K562 (cell line): ENCODE results near the gene TXNDC8. TPM values are rescaled to one million over a fixed set of nuclear protein-coding genes. Genes with fewer than 3 reads are reported as not detected.

Source experiments
- ARID1B ChIP-seq: fragments of 450-650 bp; IDR thresholded peaks from 2 replicates; pipeline ENCODE4 v1.6.1; 2016; ENCODE audit warnings: antibody characterized with exemption, mild to moderate bottlenecking, inconsistent platforms
- CBX2 ChIP-seq: fragments of 200-600 bp; sonication (generic); IDR thresholded peaks from one replicate; pipeline ENCODE4 v1.6.1; 2012; ENCODE audit warnings: mild to moderate bottlenecking, low read length, inconsistent platforms; ENCODE audit not compliant: insufficient read depth, poor library complexity, severe bottlenecking
- CHCHD3 ChIP-seq: fragments of 250-450 bp; sonication (Bioruptor Pico); IDR thresholded peaks from 2 replicates; pipeline ENCODE4 v2.1.2; 2022; ENCODE audit warnings: mild to moderate bottlenecking
- DPF2 ChIP-seq: fragments of 450-650 bp; IDR thresholded peaks from 2 replicates; pipeline ENCODE4 v1.6.1; 2016
- HDAC2 ChIP-seq: fragments of 450-650 bp; IDR thresholded peaks from 2 replicates; pipeline ENCODE4 v1.6.1; 2016; ENCODE audit warnings: mild to moderate bottlenecking
- HDAC6 ChIP-seq: IDR thresholded peaks from 2 replicates; pipeline ENCODE4 v1.6.1; 2012; ENCODE audit warnings: low read depth, mild to moderate bottlenecking, control low read depth, inconsistent platforms, low read length, moderate library complexity
- JUND ChIP-seq, 2 experiments: IDR thresholded peaks; 2 replicates in 1 of 2; 3 replicates in 1 of 2; pipeline ENCODE4 v1.6.1; 2011; ENCODE audit warnings: borderline replicate concordance in 2 of 2, low read depth in 2 of 2, low read length in 2 of 2, improper control_type of control experiment in 1 of 2, missing biosample characterization in 1 of 2, missing genetic modification characterization in 1 of 2, missing genetic modification reagents in 1 of 2
- L3MBTL2 ChIP-seq: fragments of 450-650 bp; IDR thresholded peaks from 2 replicates; pipeline ENCODE4 v1.6.1; 2016; ENCODE audit warnings: mild to moderate bottlenecking, moderate library complexity
- MAFG ChIP-seq: fragments of 450-650 bp; conservative IDR thresholded peaks from 2 replicates; pipeline ENCODE4 v1.6.1; 2016; ENCODE audit warnings: missing genetic modification characterization, missing compliant biosample characterization
- MCM3 ChIP-seq: fragments of 450-650 bp; IDR thresholded peaks from 2 replicates; pipeline ENCODE4 v1.6.1; 2016
- MYBL2 ChIP-seq, 2 experiments: fragments of 450-650 bp in 1 of 2; sonication (generic) in 1 of 2; formaldehyde crosslinking in 1 of 2; IDR thresholded peaks; 2 replicates each; pipeline versions ENCODE4 v1.6.1 to v1.8.1; 2017 to 2022; ENCODE audit warnings: borderline replicate concordance in 1 of 2, inconsistent platforms in 1 of 2, low read depth in 1 of 2, mild to moderate bottlenecking in 1 of 2, missing genetic modification reagents in 1 of 2, moderate library complexity in 1 of 2
- NCOR1 ChIP-seq: fragments of 450-650 bp; IDR thresholded peaks from 2 replicates; pipeline ENCODE4 v1.6.1; 2016; ENCODE audit warnings: mild to moderate bottlenecking, moderate library complexity
- NFYB ChIP-seq: IDR thresholded peaks from 2 replicates; pipeline ENCODE4 v1.6.1; 2011; ENCODE audit warnings: mild to moderate bottlenecking, moderate library complexity; ENCODE audit not compliant: insufficient read length; ENCODE audit errors: extremely low read depth
- RBBP5 ChIP-seq: fragments of 200-600 bp; sonication (generic); IDR thresholded peaks from 2 replicates; pipeline ENCODE4 v1.6.1; 2012; ENCODE audit warnings: borderline replicate concordance, mild to moderate bottlenecking, low read length, control low read depth, inconsistent platforms; ENCODE audit not compliant: insufficient read depth, poor library complexity, severe bottlenecking
- SNIP1 ChIP-seq: fragments of 450-650 bp; IDR thresholded peaks from 2 replicates; pipeline ENCODE4 v1.7.1; 2017; ENCODE audit warnings: low read depth, mild to moderate bottlenecking
- SP1 ChIP-seq: sonication (generic); formaldehyde crosslinking; IDR thresholded peaks from 2 replicates; pipeline ENCODE4 v1.8.1; 2022; ENCODE audit warnings: mild to moderate bottlenecking, missing genetic modification reagents
- STAT5B ChIP-seq: fragments of 250-450 bp; sonication (Bioruptor Pico); IDR thresholded peaks from 2 replicates; pipeline ENCODE4 v1.8.0; 2021; ENCODE audit warnings: mild to moderate bottlenecking, inconsistent platforms
- TRIM28 ChIP-seq: fragments of 450-650 bp; IDR thresholded peaks from 2 replicates; pipeline ENCODE4 v1.6.1; 2017
- ZFX ChIP-seq: sonication (generic); formaldehyde crosslinking; IDR thresholded peaks from 2 replicates; pipeline ENCODE4 v1.8.0; 2022; ENCODE audit warnings: mild to moderate bottlenecking, missing genetic modification reagents, moderate library complexity
- ZNF143 ChIP-seq: sonication (generic); formaldehyde crosslinking; IDR thresholded peaks from 2 replicates; pipeline ENCODE4 v1.9.0; 2022; ENCODE audit warnings: mild to moderate bottlenecking, missing genetic modification reagents
- ZNF197 ChIP-seq: fragments of 200-800 bp; sonication (Bioruptor generic); IDR thresholded peaks from 2 replicates; pipeline ENCODE4 v1.6.1; 2016; ENCODE audit warnings: low read depth, missing genetic modification characterization, missing compliant biosample characterization
- ZNF354B ChIP-seq: fragments of 250-450 bp; sonication (Bioruptor Pico); IDR thresholded peaks from 2 replicates; pipeline ENCODE4 v1.4.0; 2020
- ZNF408 ChIP-seq: fragments of 250-450 bp; sonication (Bioruptor Pico); IDR thresholded peaks from 2 replicates; pipeline ENCODE4 v1.4.0; 2020; ENCODE audit warnings: low read depth, mild to moderate bottlenecking, moderate library complexity
- ZNF785 ChIP-seq: fragments of 250-450 bp; sonication (Bioruptor Pico); IDR thresholded peaks from 2 replicates; pipeline ENCODE4 v1.4.0; 2020; ENCODE audit warnings: mild to moderate bottlenecking
- polyA plus RNA-seq, 8 experiments: library from polyadenylated mRNA; depleted of rRNA in 4 of 8; stranded (reverse) in 5 of 8; unstranded in 3 of 8; fragments of >200 nt; fragmentation: Nextera tagmentation in 2 of 8; fragmentation: Illumina TruSeq in 1 of 8; extraction: Ambion mirVana in 2 of 8; extraction: Trizol in 1 of 8; gene quantifications; 2 replicates each; pipeline versions ENCODE4 v1.2.1 to v1.2.3, GENCODE V29; 2011 to 2014; ENCODE audit warnings: inconsistent platforms in 1 of 8, missing spikeins in 1 of 8
- total RNA-seq, 7 experiments: library from RNA; depleted of rRNA in 6 of 7; stranded (reverse); fragments of >200 nt in 6 of 7; fragmentation: Illumina TruSeq in 2 of 7; extraction: Trizol in 2 of 7; gene quantifications; 2 replicates each; pipeline versions ENCODE4 v1.2.1 to v1.2.3, GENCODE V29; 2011 to 2021; ENCODE audit warnings: low replicate concordance in 1 of 7
- TF ChIP-seq, protein P1 (sequence below), 2 experiments: IDR thresholded peaks in 1 of 2; conservative IDR thresholded peaks in 1 of 2; 2 replicates each; pipeline ENCODE4 v1.6.1; 2016; ENCODE audit warnings: low read depth in 2 of 2, mild to moderate bottlenecking in 1 of 2, missing compliant biosample characterization in 1 of 2, missing genetic modification characterization in 1 of 2, moderate library complexity in 1 of 2
- TF ChIP-seq, protein P2 (sequence below): sonication (generic); IDR thresholded peaks from 2 replicates; pipeline ENCODE4 v1.6.1; 2016

The TXNDC8 gene
- total and polyA plus RNA-seq, 9 of the 15 experiments (the other 6 are each of a cell fraction or from before 2014, with no cell fraction given) = not detected

DNA sequence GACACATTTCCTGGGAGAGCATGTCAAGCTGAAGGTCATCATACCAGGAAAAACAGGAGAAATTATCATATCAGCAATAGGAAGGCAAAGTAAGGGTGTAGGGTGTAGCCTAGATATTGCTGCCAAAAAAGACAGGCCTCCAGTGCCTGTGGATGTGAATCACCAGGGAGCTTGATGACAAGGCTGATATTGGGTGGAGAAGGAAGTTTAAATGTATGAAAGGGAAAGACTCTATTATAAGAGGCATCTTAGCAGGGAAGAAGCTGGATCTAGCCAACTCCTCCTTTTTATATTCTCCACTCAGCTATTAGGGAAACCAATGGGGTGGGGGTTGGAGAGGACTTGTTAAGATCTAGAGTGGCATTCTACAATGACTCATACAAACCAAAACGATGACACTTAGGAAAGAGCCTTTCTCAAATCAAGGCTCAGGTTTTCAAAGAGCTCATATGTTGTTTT lies 13.4 kb upstream of the TXNDC8 start (continued):
- TF ChIP-seq RBBP5 (no peak), HDAC6 (no peak), ZNF143 (CRISPR knock-in tag) (no peak), CHCHD3 (CRISPR knock-in tag) (no peak), NCOR1 (no peak), HDAC2 (no peak), MAFG (peak; percentile 26), ZNF785 (CRISPR knock-in tag) (no peak), CBX2 (no peak), ZNF197 (CRISPR knock-in tag) (no peak), MYBL2 (IDR thresholded peaks at IDR 0.05; ENCODE audit: low read depth) (no peak), MYBL2 (CRISPR knock-in tag; IDR thresholded peaks at IDR 0.05; ENCODE audit: borderline replicate concordance) (no peak), SP1 (no peak), DPF2 (0 out of 2 replicates have a peak, but pooled peaks have one; percentile 22), ARID1B (0 out of 2 replicates have a peak, but pooled peaks have one; percentile 14), TRIM28 (no peak), MCM3 (no peak), ZFX (CRISPR knock-in tag) (no peak), ZNF408 (CRISPR knock-in tag) (no peak), SNIP1 (no peak), ZNF354B (CRISPR knock-in tag) (no peak), JUND (IDR thresholded peaks at IDR 0.05; ENCODE audit: borderline replicate concordance, low read depth, low read length) (peak; percentile 68), JUND (tag; IDR thresholded peaks at IDR 0.05; ENCODE audit: borderline replicate concordance, low read depth, low read length) (peak; percentile 61; the same call in 1 of the 3 replicates), STAT5B (no peak), NFYB (no peak), L3MBTL2 (no peak)
- TF ChIP-seq, protein P1, sequence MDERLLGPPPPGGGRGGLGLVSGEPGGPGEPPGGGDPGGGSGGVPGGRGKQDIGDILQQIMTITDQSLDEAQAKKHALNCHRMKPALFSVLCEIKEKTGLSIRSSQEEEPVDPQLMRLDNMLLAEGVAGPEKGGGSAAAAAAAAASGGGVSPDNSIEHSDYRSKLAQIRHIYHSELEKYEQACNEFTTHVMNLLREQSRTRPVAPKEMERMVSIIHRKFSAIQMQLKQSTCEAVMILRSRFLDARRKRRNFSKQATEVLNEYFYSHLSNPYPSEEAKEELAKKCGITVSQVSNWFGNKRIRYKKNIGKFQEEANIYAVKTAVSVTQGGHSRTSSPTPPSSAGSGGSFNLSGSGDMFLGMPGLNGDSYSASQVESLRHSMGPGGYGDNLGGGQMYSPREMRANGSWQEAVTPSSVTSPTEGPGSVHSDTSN (CRISPR knock-in tag; IDR thresholded peaks at IDR 0.05; ENCODE audit: low read depth) = no peak
- TF ChIP-seq, protein P1 (tag; conservative IDR thresholded peaks at IDR 0.05; ENCODE audit: low read depth) = peak; percentile 72
- TF ChIP-seq, protein P2, sequence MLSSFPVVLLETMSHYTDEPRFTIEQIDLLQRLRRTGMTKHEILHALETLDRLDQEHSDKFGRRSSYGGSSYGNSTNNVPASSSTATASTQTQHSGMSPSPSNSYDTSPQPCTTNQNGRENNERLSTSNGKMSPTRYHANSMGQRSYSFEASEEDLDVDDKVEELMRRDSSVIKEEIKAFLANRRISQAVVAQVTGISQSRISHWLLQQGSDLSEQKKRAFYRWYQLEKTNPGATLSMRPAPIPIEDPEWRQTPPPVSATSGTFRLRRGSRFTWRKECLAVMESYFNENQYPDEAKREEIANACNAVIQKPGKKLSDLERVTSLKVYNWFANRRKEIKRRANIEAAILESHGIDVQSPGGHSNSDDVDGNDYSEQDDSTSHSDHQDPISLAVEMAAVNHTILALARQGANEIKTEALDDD = peak; percentile 52
